Measurements from ENCODE around the gene HIGD1C.
A peak's percentile ranks its signal among the peaks of the same experiment; 100 is the strongest.

Gene HIGD1C

GRCh38 chr12:51000245-51000644 is 47.9 kb downstream of the HIGD1C start:
- CTCF ChIA-PET: no interaction called here

GRCh38 chr12:51001799-51002198 is 49.5 kb downstream of the HIGD1C start:
- POLR2A ChIA-PET: no interaction called here

More at GRCh38 chr12:51000245-51000644, 47.9 kb downstream of the HIGD1C start:
- no peak overlapping the region for H3K27ac ChIP-seq (ENCODE audit: extremely low read depth, low read depth, low read length)
- no peaks in the 10 kb centered on the region for H3K9me3 ChIP-seq (ENCODE audit: control insufficient read depth, insufficient read depth, low read depth, low read length)
- no peaks in the 10 kb centered on the region for H3K4me1 ChIP-seq (ENCODE audit: control insufficient read depth, insufficient read depth, low read length)
- no peak overlapping the region for H3K4me3 ChIP-seq (ENCODE audit: low read depth, low read length)
- POLR2A ChIA-PET: no interaction called here
- no peak for TF ChIP-seq SP2 (tag by site-specific recombination; IDR thresholded peaks at IDR 0.05)
- TF ChIP-seq ZSCAN16 (tag by site-specific recombination; IDR thresholded peaks at IDR 0.05): no peak
- no peak for TF ChIP-seq ZIC2 (tag by site-specific recombination; IDR thresholded peaks at IDR 0.05)
- peaks cover 41 to 69% of the 10 kb centered on the region in 2 experiments for H3K36me3 ChIP-seq (ENCODE audit: control insufficient read depth in 2 of 2, insufficient read depth in 1 of 2, low read length in 2 of 2)

GRCh38 chr12:51004504-51004903 is 52.2 kb downstream of the HIGD1C start:
- Histone ChIP-seq H3K36me3 (ENCODE audit: control insufficient read depth in 2 of 2, insufficient read depth in 1 of 2, low read length in 2 of 2) (peaks cover 34 to 61% of the 10 kb centered on the region in 2 experiments), H3K4me1 (ENCODE audit: control insufficient read depth, insufficient read depth, low read length) (peaks cover 4% of the 10 kb centered on the region; the same call in 1 of the 2 replicates), H3K9me3 (ENCODE audit: control insufficient read depth, insufficient read depth, low read depth, low read length) (no peaks in the 10 kb centered on the region), H3K27ac (ENCODE audit: extremely low read depth, low read depth, low read length) (no peak overlapping the region), H3K4me3 (ENCODE audit: low read depth, low read length) (no peak overlapping the region)
- TF ChIP-seq ZNF664 (tag by site-specific recombination; IDR thresholded peaks at IDR 0.05): no peak
- TF ChIP-seq BCL6B (tag by site-specific recombination; IDR thresholded peaks at IDR 0.05): peak; percentile 96
- CTCF ChIA-PET: interaction anchor here (0.6 to 2.5 kb wide), 2 partner anchors 24 to 568 kb away, joined by 4 to 10 read pairs; no protein-coding TSS in a partner anchor
- POLR2A ChIA-PET: no interaction called here

More at GRCh38 chr12:51001799-51002198, 49.5 kb downstream of the HIGD1C start:
- Histone ChIP-seq H3K4me1 (ENCODE audit: control insufficient read depth, insufficient read depth, low read length) (no peaks in the 10 kb centered on the region), H3K4me3 (ENCODE audit: low read depth, low read length) (no peak overlapping the region), H3K27ac (ENCODE audit: extremely low read depth, low read depth, low read length) (no peak overlapping the region), H3K9me3 (ENCODE audit: control insufficient read depth, insufficient read depth, low read depth, low read length) (no peaks in the 10 kb centered on the region), H3K36me3 (ENCODE audit: control insufficient read depth in 2 of 2, insufficient read depth in 1 of 2, low read length in 2 of 2) (peaks cover 41 to 63% of the 10 kb centered on the region in 2 experiments)
- TF ChIP-seq ZBTB26 (tag by site-specific recombination; optimal IDR thresholded peaks at IDR 0.05): no peak
- no peak for TF ChIP-seq ZNF785 (tag by site-specific recombination; IDR thresholded peaks at IDR 0.05)
- TF ChIP-seq ZNF274 (IDR thresholded peaks at IDR 0.05; ENCODE audit: low read length): no peak
- TF ChIP-seq ZNF274 (tag by site-specific recombination; IDR thresholded peaks at IDR 0.05; ENCODE audit: borderline replicate concordance): no peak
- TF ChIP-seq ZNF146 (tag by site-specific recombination; IDR thresholded peaks at IDR 0.05): no peak
- no peak for TF ChIP-seq ZNF354C (tag by site-specific recombination; IDR thresholded peaks at IDR 0.05; ENCODE audit: borderline replicate concordance, low read depth)
- TF ChIP-seq ZNF10 (tag by site-specific recombination; IDR thresholded peaks at IDR 0.05): no peak
- no peak for TF ChIP-seq ZFP3 (tag by site-specific recombination; IDR thresholded peaks at IDR 0.05; ENCODE audit: low read depth)
- CTCF ChIA-PET: no interaction called here

- H3K4me1 ChIP-seq (ENCODE audit: control insufficient read depth, insufficient read depth, low read length): peaks cover 5% of the 10 kb centered on the region; the same call in 1 of the 2 replicates
- H3K9me3 ChIP-seq (ENCODE audit: control insufficient read depth, insufficient read depth, low read depth, low read length): no peaks in the 10 kb centered on the region
- H3K4me3 ChIP-seq (ENCODE audit: low read depth, low read length): no peak overlapping the region
- no peak for TF ChIP-seq PRDM4 (tag by site-specific recombination; IDR thresholded peaks at IDR 0.05)
- TF ChIP-seq ZNF248 (tag by site-specific recombination; IDR thresholded peaks at IDR 0.05): no peak
- no peak for TF ChIP-seq ZBTB48 (tag by site-specific recombination; IDR thresholded peaks at IDR 0.05)
- no peak for TF ChIP-seq HOXC10 (CRISPR knock-in tag; IDR thresholded peaks at IDR 0.05)
- no peak for TF ChIP-seq ZSCAN18 (tag by site-specific recombination; IDR thresholded peaks at IDR 0.05)
- H3K36me3 ChIP-seq (ENCODE audit: control insufficient read depth in 2 of 2, insufficient read depth in 1 of 2, low read length in 2 of 2): peaks cover 34 to 58% of the 10 kb centered on the region in 2 experiments
- H3K27ac ChIP-seq (ENCODE audit: extremely low read depth, low read depth, low read length): no peak overlapping the region
- POLR2A ChIA-PET: no interaction called here
- CTCF ChIA-PET: no interaction called here
Measured at GRCh38 chr12:51005030-51005429, 52.7 kb downstream of the HIGD1C start.
